HUES64 (cell line): Measurements from ENCODE around the gene SH2D4B. TPM values are rescaled to one million over a fixed set of nuclear protein-coding genes. Genes with fewer than 3 reads are reported as not detected.

Experiments used
- H3K27ac ChIP-seq: 2 replicates; pipeline ENCODE4 v1.7.0; 2013; ENCODE audit warnings: low read depth, low read length, inconsistent platforms
- H3K27me3 ChIP-seq: 2 replicates; pipeline ENCODE4 v1.6.1; 2013; ENCODE audit warnings: mild to moderate bottlenecking, low read length; ENCODE audit not compliant: insufficient read depth
- H3K36me3 ChIP-seq: 2 replicates; pipeline ENCODE4 v1.6.1; 2013; ENCODE audit warnings: mild to moderate bottlenecking, low read length; ENCODE audit not compliant: insufficient read depth
- H3K4me1 ChIP-seq: 2 replicates; pipeline ENCODE4 v1.6.1; 2013; ENCODE audit warnings: mild to moderate bottlenecking, low read length, moderate library complexity; ENCODE audit not compliant: insufficient read depth
- H3K4me3 ChIP-seq: 2 replicates; pipeline ENCODE4 v1.5.1; 2013; ENCODE audit warnings: mild to moderate bottlenecking, low read length, moderate library complexity
- H3K9ac ChIP-seq: 2 replicates; pipeline ENCODE4 v1.6.1; 2013; ENCODE audit warnings: mild to moderate bottlenecking, low read depth, low read length
- H3K9me3 ChIP-seq: 2 replicates; pipeline ENCODE4 v1.6.1; 2013; ENCODE audit warnings: low read depth, low read length; ENCODE audit not compliant: insufficient read depth
- WGBS: fragments of 150-250, 120-280 bp; methylation state at CpG from one replicate; pipeline ENCODE4 v1.1.7; 2013; ENCODE audit warnings: missing lambda C conversion rate; 5-methylcytosine and 5-hydroxymethylcytosine counted together
- polyA plus RNA-seq, 2 experiments: library from polyadenylated mRNA; stranded (reverse); fragments of 50-300 nt; gene quantifications; one replicate each; pipeline ENCODE4 v1.2.3, GENCODE V29; 2013

SH2D4B gene
- polyA plus RNA-seq (2013, experiment 1 of 2) = not detected
- 0.13 TPM for polyA plus RNA-seq (2013, experiment 2 of 2)

DNA sequence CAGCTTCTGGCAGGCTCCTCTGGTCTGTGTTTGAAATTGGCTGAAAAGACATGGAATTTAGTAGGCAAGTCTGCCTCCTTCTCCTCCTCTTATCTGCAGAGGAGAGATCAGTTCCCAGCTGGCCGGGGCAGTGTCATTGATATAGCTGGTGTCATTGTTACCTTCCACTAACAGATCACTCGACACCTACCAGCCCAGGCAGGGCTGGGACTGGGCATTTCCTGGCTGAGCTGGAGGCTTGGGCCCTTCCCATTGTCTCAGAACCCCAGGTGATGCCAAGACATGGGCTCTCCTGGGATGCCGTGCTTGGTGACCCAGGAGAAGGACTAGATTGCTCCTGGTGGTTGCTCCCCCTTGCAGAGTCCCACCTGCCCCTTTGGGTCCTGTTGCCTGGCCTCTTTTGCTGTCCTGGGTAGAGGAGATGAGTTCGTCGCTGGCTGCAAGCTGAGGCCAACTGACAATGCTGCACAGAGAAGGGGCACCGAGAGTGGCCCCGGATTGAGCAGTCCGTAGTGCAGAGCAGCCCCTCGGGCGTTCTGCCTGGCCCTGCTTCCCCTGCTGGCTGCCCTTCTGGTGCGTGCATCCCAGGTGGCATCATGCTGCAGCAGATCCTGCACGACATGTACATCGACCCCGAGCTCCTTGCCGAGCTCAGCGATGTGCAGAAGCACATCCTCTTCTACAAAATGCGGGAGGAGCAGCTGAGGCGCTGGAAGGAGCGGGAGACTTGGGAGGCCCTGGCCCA lies at the start of gene SH2D4B:
Gene SH2D4B, plus strand, starts transcription at position 167 of the 745 bp plus-strand sequence. Its CDS starts 430 bp downstream, at position 597.
- Histone ChIP-seq H3K27me3 (no peaks in the 10 kb centered on the region), H3K9me3 (no peaks in the 10 kb centered on the region), H3K4me3 (no peak within 1 kb of the TSS), H3K27ac (no peak within 1 kb of the TSS), H3K4me1 (no peaks in the 10 kb centered on the region), H3K9ac (no peak within 1 kb of the TSS), H3K36me3 (no peaks in the 10 kb centered on the region)
- 94% methylated on average over 18 of the region's 19 CpGs for WGBS

DNA sequence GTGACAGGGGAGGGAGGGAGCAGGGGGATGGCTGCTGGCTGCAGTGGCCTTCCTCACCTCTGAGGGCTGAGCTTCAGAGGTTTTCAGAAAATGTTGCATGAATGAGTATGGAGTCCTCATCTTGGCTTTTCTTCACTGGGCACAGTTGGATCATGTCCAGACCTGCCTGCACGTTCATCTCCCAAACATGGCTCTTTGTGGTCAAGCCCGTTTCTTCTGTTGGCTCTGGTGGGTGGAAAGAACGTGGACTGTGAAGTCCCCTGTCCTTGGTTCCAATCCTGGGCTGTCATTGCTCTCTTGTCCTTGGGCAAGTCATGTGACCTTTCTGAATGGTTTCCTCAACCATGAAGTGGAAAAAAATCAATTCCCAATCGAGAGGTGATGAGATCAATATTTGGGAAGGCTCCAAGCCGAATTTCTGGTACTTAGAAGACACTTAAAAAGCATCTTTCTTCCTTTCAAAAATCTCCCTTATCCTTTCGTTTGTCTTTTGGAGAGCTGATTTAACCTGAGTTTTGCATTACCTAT lies 49.1 kb upstream of the SH2D4B start:
- no peak overlapping the region for H3K27ac ChIP-seq
- H3K9ac ChIP-seq = no peak overlapping the region
- peaks cover 20% of the 10 kb centered on the region for H3K36me3 ChIP-seq
- no peaks in the 10 kb centered on the region for H3K9me3 ChIP-seq
- WGBS = 96% methylated on average over 6 of the region's 6 CpGs
- H3K4me3 ChIP-seq = no peak overlapping the region
- peaks cover 21% of the 10 kb centered on the region for H3K4me1 ChIP-seq
- no peaks in the 10 kb centered on the region for H3K27me3 ChIP-seq

DNA sequence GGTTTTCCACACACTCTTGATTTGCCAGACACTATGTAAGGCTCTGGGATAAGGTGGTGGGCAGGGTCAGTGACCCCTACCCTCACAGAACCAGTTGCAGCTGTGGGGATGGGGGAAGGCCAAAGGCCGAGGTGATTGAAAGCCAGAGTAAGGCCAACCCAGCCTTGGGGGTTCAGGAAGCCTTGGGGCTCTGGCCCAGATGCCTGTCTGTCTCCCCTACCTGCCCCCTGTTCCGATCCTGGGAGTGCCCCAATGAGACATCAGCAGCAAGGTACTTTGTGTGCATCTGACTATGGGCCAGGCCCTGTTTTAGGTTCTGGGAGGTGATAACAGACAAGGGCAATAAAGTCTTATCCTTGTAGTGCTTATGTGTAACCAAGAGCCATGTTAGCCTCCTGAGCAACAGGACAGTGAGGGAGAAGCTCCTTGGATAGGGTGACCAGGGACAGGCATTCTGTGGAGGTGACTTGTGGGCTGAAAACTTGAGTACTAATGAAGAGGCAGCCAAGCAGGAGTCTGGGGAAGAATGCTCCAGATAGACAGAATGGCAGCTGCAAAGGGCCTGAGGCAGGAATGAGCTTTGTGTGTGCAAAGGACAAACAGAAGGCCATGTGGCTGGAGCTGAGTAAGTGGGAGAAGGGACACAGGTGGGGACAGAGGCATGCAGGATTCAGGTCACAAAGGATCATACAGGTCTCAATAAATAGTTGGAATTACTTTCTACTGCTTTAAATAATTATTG lies 48.2 kb upstream of the SH2D4B start:
- 99% methylated on average over 2 of the region's 2 CpGs for WGBS
- H3K9ac ChIP-seq = no peak overlapping the region
- peaks cover 20% of the 10 kb centered on the region for H3K36me3 ChIP-seq
- H3K27me3 ChIP-seq = no peaks in the 10 kb centered on the region
- peaks cover 21% of the 10 kb centered on the region for H3K4me1 ChIP-seq
- no peak overlapping the region for H3K27ac ChIP-seq
- H3K4me3 ChIP-seq = no peak overlapping the region
- H3K9me3 ChIP-seq = no peaks in the 10 kb centered on the region

DNA sequence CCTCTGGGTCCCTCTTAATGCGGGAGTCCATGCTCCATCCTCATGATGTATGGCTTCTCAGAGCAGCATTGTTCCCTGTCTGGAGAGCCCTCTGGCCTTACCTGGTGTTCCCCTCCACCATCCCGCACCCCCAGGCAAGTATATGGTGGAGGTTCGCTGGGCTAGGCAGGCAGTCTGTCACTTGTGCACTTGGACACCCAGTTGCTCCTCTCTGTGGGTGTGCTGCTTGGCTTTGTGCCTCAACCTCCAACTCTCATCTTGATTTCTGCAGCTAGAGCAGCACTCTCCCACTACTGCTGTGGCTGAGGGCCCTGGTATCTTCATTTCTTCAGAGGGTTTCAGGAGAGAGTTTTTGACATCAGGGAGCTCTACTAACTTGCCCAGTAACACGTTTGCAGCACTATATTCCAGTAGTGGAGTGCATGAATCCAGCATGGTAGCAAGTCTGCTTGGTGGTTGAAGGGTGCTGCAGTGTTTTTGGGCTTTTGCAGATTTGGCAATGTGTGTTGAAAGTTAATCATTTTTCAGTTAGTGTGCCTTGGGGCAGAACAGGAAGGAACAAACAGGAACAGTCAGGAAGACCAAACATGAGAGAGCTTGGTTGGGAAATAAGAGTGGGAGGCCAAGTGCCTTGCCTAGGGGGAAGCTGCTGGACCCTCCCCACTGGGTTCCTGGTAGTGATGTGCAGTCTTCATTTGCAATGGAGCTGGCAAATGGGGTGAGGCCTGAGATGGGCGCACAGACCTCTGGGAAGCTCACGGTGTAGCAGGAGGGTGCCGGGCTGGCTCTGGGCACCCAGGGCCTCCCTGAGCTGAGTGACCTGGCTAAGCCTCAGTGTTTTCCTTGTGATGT lies 46.2 kb upstream of the SH2D4B start:
- Histone ChIP-seq H3K27me3 (no peaks in the 10 kb centered on the region), H3K9ac (no peak overlapping the region), H3K9me3 (no peaks in the 10 kb centered on the region), H3K4me1 (peaks cover 10% of the 10 kb centered on the region), H3K4me3 (no peak overlapping the region), H3K27ac (no peak overlapping the region), H3K36me3 (peaks cover 20% of the 10 kb centered on the region)
- WGBS = 96% methylated on average over 7 of the region's 7 CpGs

DNA sequence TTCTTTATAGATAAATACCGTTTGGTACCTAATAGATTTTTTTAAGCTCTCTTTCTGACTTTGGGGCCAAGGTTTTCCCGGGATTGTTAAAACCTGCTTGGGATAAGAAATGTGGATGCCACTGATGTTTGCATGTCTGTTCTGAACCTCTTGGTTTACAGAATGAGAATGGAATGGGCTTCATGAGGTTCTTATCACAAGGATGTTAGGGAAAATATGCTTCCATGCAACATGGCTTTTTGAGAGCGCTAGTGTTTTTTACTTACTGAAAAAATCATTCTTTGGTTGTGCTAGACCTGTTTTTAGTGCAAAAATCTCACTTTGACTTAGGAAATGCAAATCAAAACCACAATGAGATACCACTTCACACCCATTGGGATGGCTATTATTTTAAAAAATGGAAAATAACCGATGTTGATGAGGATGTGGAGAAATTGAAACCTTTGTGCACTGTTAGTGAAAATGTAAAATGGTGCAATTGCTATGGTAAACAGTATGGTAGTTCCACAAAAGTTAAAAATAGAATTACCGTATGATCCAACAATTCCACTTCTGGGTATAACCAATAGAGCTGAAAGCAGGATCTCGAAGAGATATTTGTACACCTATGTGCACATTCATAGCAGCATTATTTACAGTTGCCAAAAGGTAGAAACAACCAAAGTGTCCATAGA lies 44.7 kb upstream of the SH2D4B start:
- H3K27me3 ChIP-seq = no peaks in the 10 kb centered on the region
- peaks cover 8% of the 10 kb centered on the region; the same call in 1 of the 2 replicates for H3K4me1 ChIP-seq
- no peak overlapping the region for H3K9ac ChIP-seq
- no peak overlapping the region for H3K27ac ChIP-seq
- WGBS = 97% methylated on average over 6 of the region's 6 CpGs
- H3K4me3 ChIP-seq = no peak overlapping the region
- H3K36me3 ChIP-seq = peaks cover 22% of the 10 kb centered on the region
- no peaks in the 10 kb centered on the region for H3K9me3 ChIP-seq

DNA sequence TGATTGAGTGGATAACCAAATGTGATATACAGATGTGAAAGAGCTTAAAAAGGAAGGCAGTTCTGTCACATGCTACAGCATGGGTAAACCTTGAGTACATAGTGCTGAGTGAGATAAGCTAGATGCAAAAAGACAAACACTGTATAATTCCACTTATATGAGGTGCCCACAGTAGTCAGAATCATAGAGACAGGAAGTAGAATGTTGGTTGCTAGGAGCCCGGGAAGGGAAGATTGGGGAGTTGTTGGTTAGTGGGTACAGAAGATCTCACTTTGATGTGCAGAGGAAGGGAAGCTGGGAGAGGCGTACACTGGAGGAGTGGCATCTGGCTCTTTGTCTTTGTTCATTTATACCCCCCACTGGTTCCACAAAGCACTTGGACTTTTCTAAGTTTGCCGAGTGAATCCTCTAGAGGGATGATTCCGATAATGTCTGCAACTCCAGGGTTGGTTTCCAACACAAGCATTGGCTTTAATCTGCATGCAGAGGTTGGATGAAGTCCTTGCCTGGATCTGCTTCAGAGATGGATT lies 44.1 kb upstream of the SH2D4B start:
- Histone ChIP-seq H3K4me1 (peaks cover 14% of the 10 kb centered on the region; the same call in 1 of the 2 replicates), H3K9ac (no peak overlapping the region), H3K4me3 (no peak overlapping the region), H3K27ac (no peak overlapping the region), H3K36me3 (peaks cover 22% of the 10 kb centered on the region), H3K27me3 (no peaks in the 10 kb centered on the region), H3K9me3 (no peaks in the 10 kb centered on the region)
- 90% methylated on average over 4 of the region's 4 CpGs for WGBS

DNA sequence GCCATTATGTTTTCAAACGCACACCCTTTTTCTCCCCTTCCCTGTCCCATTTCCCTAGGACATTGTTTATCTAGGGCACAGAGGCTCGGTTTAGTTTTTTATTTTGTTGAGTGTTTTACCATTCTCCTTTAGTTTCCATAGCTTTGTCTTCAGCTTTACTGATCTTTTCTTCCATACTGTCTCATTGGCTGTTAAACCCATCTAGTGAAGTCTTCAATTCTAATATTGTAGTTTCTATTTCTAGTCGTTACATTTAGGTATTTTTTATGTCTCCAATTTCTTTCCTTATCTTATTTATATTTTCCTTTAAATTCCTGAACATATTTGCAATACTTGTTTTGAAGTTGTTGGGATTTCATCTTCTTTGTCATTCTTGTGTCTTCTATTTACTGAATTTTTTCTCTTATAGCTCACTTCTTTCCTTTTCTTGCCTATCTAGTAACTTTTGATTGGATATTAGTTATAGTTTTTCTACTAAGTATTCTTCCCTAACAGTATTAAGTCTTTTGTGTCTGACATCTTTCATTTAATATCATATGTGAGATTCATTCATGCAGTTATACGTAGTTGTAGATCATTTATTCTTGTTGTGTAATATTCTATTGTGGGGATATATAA lies 41.0 kb upstream of the SH2D4B start:
- Histone ChIP-seq H3K27ac (no peak overlapping the region), H3K4me1 (peaks cover 25% of the 10 kb centered on the region; the same call in 1 of the 2 replicates), H3K27me3 (no peaks in the 10 kb centered on the region), H3K9ac (no peak overlapping the region), H3K36me3 (peaks cover 7% of the 10 kb centered on the region), H3K9me3 (no peaks in the 10 kb centered on the region), H3K4me3 (no peak overlapping the region)
- 100% methylated on average over 1 of the region's 4 CpGs for WGBS

DNA sequence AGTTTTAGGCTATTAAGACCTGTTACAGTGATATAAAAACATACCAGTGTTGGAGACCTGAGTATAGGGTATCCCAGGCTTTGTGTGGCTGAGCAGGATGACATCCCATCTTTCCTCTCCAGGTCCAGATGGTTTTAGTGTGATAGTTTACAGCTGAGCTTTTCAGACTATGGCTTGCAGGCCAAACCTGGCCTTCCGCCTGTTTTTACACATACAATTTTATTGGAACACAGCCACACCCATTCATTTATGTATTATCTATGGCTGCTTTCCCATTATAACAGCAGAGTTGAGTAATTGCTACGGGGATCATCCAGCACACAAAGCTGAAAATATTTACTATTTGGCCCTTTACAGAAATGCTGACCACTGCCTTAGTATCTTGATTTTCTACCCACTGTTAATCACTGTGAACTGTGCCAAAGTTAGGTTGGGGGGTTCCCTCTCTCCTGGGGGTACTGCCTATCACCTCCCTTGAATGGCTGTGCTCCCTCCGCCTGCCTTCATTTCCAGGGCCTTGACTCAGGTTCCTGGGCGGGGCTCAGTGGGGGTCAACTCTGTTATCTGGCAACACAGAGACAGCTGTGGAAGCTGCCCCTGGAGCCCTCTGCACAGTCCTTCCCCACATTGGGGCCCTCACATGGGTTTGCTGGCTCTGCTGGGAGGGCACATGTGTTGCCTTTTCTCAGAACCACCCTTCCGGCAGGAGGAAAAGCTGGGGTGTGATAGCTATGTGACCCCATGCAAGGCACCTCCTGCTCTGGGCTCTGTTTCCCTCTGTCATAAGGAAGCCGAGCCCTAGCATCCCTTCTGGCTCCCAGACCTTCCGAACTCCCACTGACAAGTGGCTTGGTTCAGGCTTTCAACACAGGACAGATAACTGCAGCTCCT lies 40.3 kb upstream of the SH2D4B start:
- Histone ChIP-seq H3K4me1 (peaks cover 25% of the 10 kb centered on the region; the same call in 1 of the 2 replicates), H3K27me3 (no peaks in the 10 kb centered on the region), H3K27ac (no peak overlapping the region), H3K9me3 (no peaks in the 10 kb centered on the region), H3K4me3 (no peak overlapping the region), H3K9ac (no peak overlapping the region), H3K36me3 (peaks cover 7% of the 10 kb centered on the region)
- WGBS = 87% methylated on average over 7 of the region's 7 CpGs

DNA sequence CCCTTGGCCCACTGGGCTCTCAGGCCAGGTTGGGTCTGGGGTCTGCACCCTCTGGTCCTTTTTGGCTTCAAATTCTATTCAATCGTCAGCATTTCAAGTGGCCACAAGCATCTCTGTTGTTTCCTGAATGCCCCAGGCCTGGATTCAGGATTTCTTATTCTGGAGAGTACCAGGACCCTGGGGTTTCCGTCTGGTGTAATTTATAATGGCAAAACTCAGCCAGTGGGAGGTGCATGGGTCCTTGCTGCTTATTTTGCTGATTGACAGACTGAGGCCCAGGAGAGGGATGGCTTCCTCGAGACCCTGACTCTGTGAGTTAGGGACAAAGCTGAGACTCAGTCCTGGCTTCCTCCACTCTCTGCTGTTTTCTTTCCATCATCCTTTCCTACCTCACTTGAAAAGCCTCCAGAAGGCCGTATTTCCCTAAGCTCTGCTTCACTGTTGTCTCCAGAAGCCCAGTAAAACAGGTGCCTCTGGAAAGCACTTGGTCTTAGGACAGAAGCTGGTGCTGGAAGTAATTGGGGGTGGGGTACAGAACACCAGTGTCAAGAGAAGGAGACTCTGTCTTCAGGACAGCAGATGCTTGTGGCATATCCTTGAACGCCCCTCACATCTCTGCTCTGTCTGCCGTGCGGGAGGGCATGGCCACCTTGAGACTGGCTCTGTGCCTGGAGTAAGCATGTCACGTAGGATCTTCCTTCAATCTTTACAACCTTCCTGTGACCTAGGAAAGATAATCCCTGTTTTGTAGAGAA lies 39.4 kb upstream of the SH2D4B start:
- H3K9ac ChIP-seq = peak overlapping the region; percentile 24; the same call in 1 of the 2 replicates
- H3K4me3 ChIP-seq = no peak overlapping the region
- H3K4me1 ChIP-seq = peaks cover 31% of the 10 kb centered on the region
- no peak overlapping the region for H3K27ac ChIP-seq
- peaks cover 3% of the 10 kb centered on the region for H3K36me3 ChIP-seq
- WGBS = 85% methylated on average over 8 of the region's 8 CpGs
- H3K9me3 ChIP-seq = no peaks in the 10 kb centered on the region
- H3K27me3 ChIP-seq = no peaks in the 10 kb centered on the region
